Measurements from ENCODE around the gene MRPL53.

The MRPL53 gene

GRCh38 chr2:74440378-74441169, 31.9 kb downstream of the MRPL53 start:
- ChIA-PET POLR2A (ENCODE audit: low non-redundant PET) (interaction anchor here (0.5 to 1.4 kb wide), 3 partner anchors 9 to 18 kb away, joined by 3 to 5 read pairs (median 3); partner anchors contain the start of gene WBP1), CTCF (interaction anchor here (1.0 kb wide), 1 partner anchor 14 kb away, joined by 3 read pairs; the partner anchor contains the start of gene INO80B)
- peak; percentile 96 for DNase-seq (ENCODE audit: low spot score)
- TF ChIP-seq CTCF (conservative IDR thresholded peaks at IDR 0.05; ENCODE audit: low read depth): no peak
- H3K27ac ChIP-seq: peak overlapping the region; percentile 94

GRCh38 chr2:74439803-74440377, 32.6 kb downstream of the MRPL53 start:
- no peak for TF ChIP-seq CTCF (conservative IDR thresholded peaks at IDR 0.05; ENCODE audit: low read depth)
- POLR2A ChIA-PET (ENCODE audit: low non-redundant PET): interaction anchor here (0.5 to 1.4 kb wide), 3 partner anchors 9 to 18 kb away, joined by 3 to 5 read pairs (median 3); partner anchors contain the start of gene WBP1
- CTCF ChIA-PET: interaction anchor here (0.6 to 1.0 kb wide), 2 partner anchors 12 to 15 kb away, joined by 3 read pairs; partner anchors contain the start of gene INO80B
- DNase-seq (ENCODE audit: low spot score): no peak
- H3K27ac ChIP-seq: peak overlapping the region; percentile 94

GRCh38 chr2:74439373-74439772, 33.1 kb downstream of the MRPL53 start:
- ChIA-PET CTCF (interaction anchor here (0.6 to 1.0 kb wide), 2 partner anchors 12 to 16 kb away, joined by 3 read pairs; partner anchors contain the start of gene INO80B), POLR2A (ENCODE audit: low non-redundant PET) (interaction anchor here (1.4 kb wide), 1 partner anchor 19 kb away, joined by 5 read pairs; the partner anchor contains the start of gene WBP1)
- H3K27ac ChIP-seq: peak overlapping the region; percentile 94
- no peak for TF ChIP-seq CTCF (conservative IDR thresholded peaks at IDR 0.05; ENCODE audit: low read depth)
- no peak for DNase-seq (ENCODE audit: low spot score)

GRCh38 chr2:74438248-74438647, 34.2 kb downstream of the MRPL53 start:
- no peak for TF ChIP-seq CTCF (conservative IDR thresholded peaks at IDR 0.05; ENCODE audit: low read depth)
- H3K27ac ChIP-seq: peak overlapping the region; percentile 27
- ChIA-PET POLR2A (ENCODE audit: low non-redundant PET) (no interaction called here), CTCF (no interaction called here)
- DNase-seq (ENCODE audit: low spot score): no peak

- no peak for DNase-seq (ENCODE audit: low spot score)
- TF ChIP-seq CTCF (conservative IDR thresholded peaks at IDR 0.05; ENCODE audit: low read depth): no peak
- CTCF ChIA-PET: no interaction called here
- H3K27ac ChIP-seq: peak overlapping the region; percentile 34; the same call in 1 of the 2 replicates
- POLR2A ChIA-PET (ENCODE audit: low non-redundant PET): no interaction called here
These were observed 35.4 kb downstream of the MRPL53 start for GRCh38 chr2:74436848-74437695.
